ENCODE data around the gene RAD51B. TPM values are rescaled to one million over a fixed set of nuclear protein-coding genes. Genes with fewer than 3 reads are reported as not detected.

The RAD51B gene
- total RNA-seq, 1 experiment from 2014 or later, result 20.0 TPM

- intact Hi-C loops (cut with micrococcal nuclease), result no loop called here
- no peaks in the 10 kb centered on the region for H3K79me2 ChIP-seq (ENCODE audit: insufficient read depth, low read length)
- no peak for TF ChIP-seq SP1 (IDR thresholded peaks at IDR 0.05; ENCODE audit: low read depth)
- TF ChIP-seq, protein P1, sequence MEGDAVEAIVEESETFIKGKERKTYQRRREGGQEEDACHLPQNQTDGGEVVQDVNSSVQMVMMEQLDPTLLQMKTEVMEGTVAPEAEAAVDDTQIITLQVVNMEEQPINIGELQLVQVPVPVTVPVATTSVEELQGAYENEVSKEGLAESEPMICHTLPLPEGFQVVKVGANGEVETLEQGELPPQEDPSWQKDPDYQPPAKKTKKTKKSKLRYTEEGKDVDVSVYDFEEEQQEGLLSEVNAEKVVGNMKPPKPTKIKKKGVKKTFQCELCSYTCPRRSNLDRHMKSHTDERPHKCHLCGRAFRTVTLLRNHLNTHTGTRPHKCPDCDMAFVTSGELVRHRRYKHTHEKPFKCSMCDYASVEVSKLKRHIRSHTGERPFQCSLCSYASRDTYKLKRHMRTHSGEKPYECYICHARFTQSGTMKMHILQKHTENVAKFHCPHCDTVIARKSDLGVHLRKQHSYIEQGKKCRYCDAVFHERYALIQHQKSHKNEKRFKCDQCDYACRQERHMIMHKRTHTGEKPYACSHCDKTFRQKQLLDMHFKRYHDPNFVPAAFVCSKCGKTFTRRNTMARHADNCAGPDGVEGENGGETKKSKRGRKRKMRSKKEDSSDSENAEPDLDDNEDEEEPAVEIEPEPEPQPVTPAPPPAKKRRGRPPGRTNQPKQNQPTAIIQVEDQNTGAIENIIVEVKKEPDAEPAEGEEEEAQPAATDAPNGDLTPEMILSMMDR (IDR thresholded peaks at IDR 0.05 in 2 of 3, conservative IDR thresholded peaks at IDR 0.05 in 1 of 3; ENCODE audit: borderline replicate concordance in 1 of 3, insufficient read depth in 1 of 3, low read depth in 2 of 3, low read length in 2 of 3), result no peak
- no peak for TF ChIP-seq CEBPB (IDR thresholded peaks at IDR 0.05; ENCODE audit: low read depth)
- peak; percentile 30; the same call in 1 of the 2 replicates for TF ChIP-seq CBX3 (IDR thresholded peaks at IDR 0.05; ENCODE audit: low read depth)
- no peak for TF ChIP-seq ZFX (IDR thresholded peaks at IDR 0.05)
- TF ChIP-seq SIN3A (IDR thresholded peaks at IDR 0.05; ENCODE audit: low read depth), result no peak
- TF ChIP-seq MAX (IDR thresholded peaks at IDR 0.05), result no peak
- H3K4me1 ChIP-seq (ENCODE audit: control insufficient read depth in 1 of 2, insufficient read depth in 2 of 2, low read length in 2 of 2), result peaks cover 27 to 29% of the 10 kb centered on the region in 2 experiments
- no peaks in the 10 kb centered on the region for H4K20me1 ChIP-seq (ENCODE audit: insufficient read depth)
- H3K9me2 ChIP-seq (ENCODE audit: insufficient read depth), result no peaks in the 10 kb centered on the region
- no peak overlapping the region for H2AFZ ChIP-seq (ENCODE audit: low read depth, low read length, poor library complexity, severe bottlenecking)
- ChIA-PET RAD21 (ENCODE audit: low non-redundant PET in 1 of 2, low total read pairs in 2 of 2, uncharacterized antibody in 2 of 2, unreplicated experiment in 2 of 2) (no interaction called here), POLR2A (interaction anchor here (2.0 kb wide), 1 partner anchor 10 kb away, joined by 8 read pairs; no protein-coding TSS in a partner anchor), CTCF (no interaction called here)
- H3K9ac ChIP-seq (ENCODE audit: low read length), result no peak overlapping the region
- ATAC-seq, result no peak
- no peak for DNase-seq (ENCODE audit: low read depth, low spot score)
- H3K27ac ChIP-seq (ENCODE audit: low read depth, low read length), result no peak overlapping the region
- no peak overlapping the region for H3K4me2 ChIP-seq (ENCODE audit: low read length)
- H3K9me3 ChIP-seq (ENCODE audit: control insufficient read depth in 1 of 2, insufficient read depth in 1 of 2, low read depth in 1 of 2, low read length in 2 of 2), result 0 out of 4 replicates have a peak, but pooled peaks cover 0 to 5% of the 10 kb centered on the region in 2 experiments
- BruUV-seq (replicated peaks), result no TSS peak
- H3K27me3 ChIP-seq (ENCODE audit: insufficient read depth, low read length), result no peaks in the 10 kb centered on the region
- H3K36me3 ChIP-seq (ENCODE audit: control insufficient read depth in 1 of 2, insufficient read depth in 2 of 2, low read length in 2 of 2), result no peaks in the 10 kb centered on the region
- H3K4me3 ChIP-seq (replicated peaks in 1 of 2; ENCODE audit: low read depth in 1 of 2, low read length in 2 of 2), result no peak overlapping the region
Observed at GRCh38 chr14:68774771-68775613, 955.4 kb downstream of the RAD51B start.

Data from HCT116 (cell line).